HL-60 (cell line): ENCODE data around the gene PRPH.

Experiments used
- CTCF ChIP-seq: IDR thresholded peaks from one replicate; pipeline ENCODE4 v1.5.1; 2011; ENCODE audit warnings: low read length, control low read depth, inconsistent platforms; ENCODE audit not compliant: insufficient read depth
- GABPA ChIP-seq: IDR thresholded peaks from 2 replicates; pipeline ENCODE4 v1.6.1; 2012; ENCODE audit warnings: low read depth
- REST ChIP-seq: IDR thresholded peaks from 2 replicates; pipeline ENCODE4 v1.6.1; 2012; ENCODE audit warnings: low read depth; ENCODE audit not compliant: insufficient replicate concordance

- no peak for TF ChIP-seq CTCF
- no peak for TF ChIP-seq GABPA
- no peak for TF ChIP-seq REST
These were observed 2.3 kb upstream of the PRPH start for GRCh38 chr12:49292729-49293055.
